Measurements from ENCODE around the gene ARAP2. TPM values are rescaled to one million over a fixed set of nuclear protein-coding genes. Genes with fewer than 3 reads are reported as not detected.

Gene ARAP2
- total RNA-seq, 1 experiment from 2014 or later, result 25.8 TPM

- no TSS peak for BruUV-seq (replicated peaks)
- H3K4me2 ChIP-seq, result no peak overlapping the region
- no peak overlapping the region for H3K4me3 ChIP-seq
- ChIA-PET POLR2A (ENCODE audit: unreplicated experiment) (no interaction called here), CTCF (no interaction called here)
- intact Hi-C loops (cut with micrococcal nuclease; ENCODE audit: unreplicated experiment), result no loop called here
- no peak overlapping the region for H3K27ac ChIP-seq
- H3F3A ChIP-seq (ENCODE audit: insufficient read depth, low read depth), result no peaks in the 10 kb centered on the region
- no peak for TF ChIP-seq EZH2 (IDR thresholded peaks at IDR 0.05; ENCODE audit: low read depth)
- TF ChIP-seq, protein P1, sequence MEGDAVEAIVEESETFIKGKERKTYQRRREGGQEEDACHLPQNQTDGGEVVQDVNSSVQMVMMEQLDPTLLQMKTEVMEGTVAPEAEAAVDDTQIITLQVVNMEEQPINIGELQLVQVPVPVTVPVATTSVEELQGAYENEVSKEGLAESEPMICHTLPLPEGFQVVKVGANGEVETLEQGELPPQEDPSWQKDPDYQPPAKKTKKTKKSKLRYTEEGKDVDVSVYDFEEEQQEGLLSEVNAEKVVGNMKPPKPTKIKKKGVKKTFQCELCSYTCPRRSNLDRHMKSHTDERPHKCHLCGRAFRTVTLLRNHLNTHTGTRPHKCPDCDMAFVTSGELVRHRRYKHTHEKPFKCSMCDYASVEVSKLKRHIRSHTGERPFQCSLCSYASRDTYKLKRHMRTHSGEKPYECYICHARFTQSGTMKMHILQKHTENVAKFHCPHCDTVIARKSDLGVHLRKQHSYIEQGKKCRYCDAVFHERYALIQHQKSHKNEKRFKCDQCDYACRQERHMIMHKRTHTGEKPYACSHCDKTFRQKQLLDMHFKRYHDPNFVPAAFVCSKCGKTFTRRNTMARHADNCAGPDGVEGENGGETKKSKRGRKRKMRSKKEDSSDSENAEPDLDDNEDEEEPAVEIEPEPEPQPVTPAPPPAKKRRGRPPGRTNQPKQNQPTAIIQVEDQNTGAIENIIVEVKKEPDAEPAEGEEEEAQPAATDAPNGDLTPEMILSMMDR (conservative IDR thresholded peaks at IDR 0.05), result no peak
- no peaks in the 10 kb centered on the region for H3K9me2 ChIP-seq (ENCODE audit: insufficient read depth)
- H3K9me3 ChIP-seq (ENCODE audit: insufficient read depth, low read depth), result no peaks in the 10 kb centered on the region
- H3K27me3 ChIP-seq (ENCODE audit: insufficient read depth, low read depth), result no peaks in the 10 kb centered on the region
- no peaks in the 10 kb centered on the region for H4K20me1 ChIP-seq (ENCODE audit: insufficient read depth)
- no peaks in the 10 kb centered on the region for H3K79me2 ChIP-seq (ENCODE audit: low read depth)
- no peak overlapping the region for H2AFZ ChIP-seq
- no peaks in the 10 kb centered on the region for H3K36me3 ChIP-seq (ENCODE audit: low read depth)
- no peak for DNase-seq
- no peaks in the 10 kb centered on the region for H3K4me1 ChIP-seq (replicated peaks; ENCODE audit: insufficient read depth)
Observed at GRCh38 chr4:36099509-36099908, 144.8 kb downstream of the ARAP2 start.

DNA sequence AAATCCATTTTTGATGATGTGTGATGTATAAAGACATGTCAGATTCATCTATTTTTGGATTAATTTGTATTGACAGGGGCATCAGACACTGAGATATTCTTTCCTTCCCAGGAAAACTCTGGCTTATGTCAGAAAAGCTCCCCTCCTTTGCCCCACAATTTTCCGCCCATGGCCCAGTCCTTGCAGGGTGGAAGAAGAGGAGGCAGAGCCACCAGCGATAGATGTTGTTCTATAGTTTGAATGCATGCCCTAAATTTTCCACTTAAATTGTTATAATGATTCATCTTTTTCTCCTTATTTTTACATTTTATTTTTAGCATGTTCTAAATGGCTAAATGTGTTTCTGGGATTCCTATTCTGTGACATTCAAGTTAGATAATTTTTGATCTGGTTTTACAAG is 149.3 kb downstream of the ARAP2 start:
- Histone ChIP-seq H3K27me3 (ENCODE audit: insufficient read depth, low read depth) (no peaks in the 10 kb centered on the region), H3K4me3 (no peak overlapping the region), H3K9me3 (ENCODE audit: insufficient read depth, low read depth) (no peaks in the 10 kb centered on the region), H3K4me1 (replicated peaks; ENCODE audit: insufficient read depth) (no peaks in the 10 kb centered on the region), H3K9me2 (ENCODE audit: insufficient read depth) (no peaks in the 10 kb centered on the region), H3K27ac (no peak overlapping the region), H3K4me2 (no peak overlapping the region), H2AFZ (no peak overlapping the region), H3F3A (ENCODE audit: insufficient read depth, low read depth) (no peaks in the 10 kb centered on the region), H3K36me3 (ENCODE audit: low read depth) (no peaks in the 10 kb centered on the region), H4K20me1 (ENCODE audit: insufficient read depth) (no peaks in the 10 kb centered on the region; the same call in 1 of the 2 replicates), H3K79me2 (ENCODE audit: low read depth) (no peaks in the 10 kb centered on the region)
- no TSS peak for BruUV-seq (replicated peaks)
- intact Hi-C loops (cut with micrococcal nuclease; ENCODE audit: unreplicated experiment), result no loop called here
- no peak for TF ChIP-seq EZH2 (IDR thresholded peaks at IDR 0.05; ENCODE audit: low read depth)
- TF ChIP-seq, protein P1 (conservative IDR thresholded peaks at IDR 0.05), result no peak
- ChIA-PET POLR2A (ENCODE audit: unreplicated experiment) (no interaction called here), CTCF (no interaction called here)
- no peak for DNase-seq

GRCh38 chr4:36091997-36092396 is 152.3 kb downstream of the ARAP2 start:
- Histone ChIP-seq H3K4me3 (no peak overlapping the region), H4K20me1 (ENCODE audit: insufficient read depth) (no peaks in the 10 kb centered on the region; the same call in 1 of the 2 replicates), H3K4me2 (no peak overlapping the region), H3F3A (ENCODE audit: insufficient read depth, low read depth) (no peaks in the 10 kb centered on the region), H3K27me3 (ENCODE audit: insufficient read depth, low read depth) (no peaks in the 10 kb centered on the region), H2AFZ (no peak overlapping the region), H3K27ac (no peak overlapping the region), H3K9me2 (ENCODE audit: insufficient read depth) (no peaks in the 10 kb centered on the region), H3K79me2 (ENCODE audit: low read depth) (no peaks in the 10 kb centered on the region), H3K9me3 (ENCODE audit: insufficient read depth, low read depth) (no peaks in the 10 kb centered on the region), H3K4me1 (replicated peaks; ENCODE audit: insufficient read depth) (no peaks in the 10 kb centered on the region), H3K36me3 (ENCODE audit: low read depth) (no peaks in the 10 kb centered on the region)
- intact Hi-C loops (cut with micrococcal nuclease; ENCODE audit: unreplicated experiment), result no loop called here
- ChIA-PET POLR2A (ENCODE audit: unreplicated experiment) (no interaction called here), CTCF (no interaction called here)
- DNase-seq, result no peak
- no TSS peak for BruUV-seq (replicated peaks)
- TF ChIP-seq, protein P1 (conservative IDR thresholded peaks at IDR 0.05), result no peak

All from PC-9 (cell line).